Measurements from ENCODE around the gene ZNRF2. TPM values are rescaled to one million over a fixed set of nuclear protein-coding genes. Genes with fewer than 3 reads are reported as not detected.

ZNRF2 gene
- total RNA-seq, 1 experiment from 2014 or later = 24.7 TPM

DNA sequence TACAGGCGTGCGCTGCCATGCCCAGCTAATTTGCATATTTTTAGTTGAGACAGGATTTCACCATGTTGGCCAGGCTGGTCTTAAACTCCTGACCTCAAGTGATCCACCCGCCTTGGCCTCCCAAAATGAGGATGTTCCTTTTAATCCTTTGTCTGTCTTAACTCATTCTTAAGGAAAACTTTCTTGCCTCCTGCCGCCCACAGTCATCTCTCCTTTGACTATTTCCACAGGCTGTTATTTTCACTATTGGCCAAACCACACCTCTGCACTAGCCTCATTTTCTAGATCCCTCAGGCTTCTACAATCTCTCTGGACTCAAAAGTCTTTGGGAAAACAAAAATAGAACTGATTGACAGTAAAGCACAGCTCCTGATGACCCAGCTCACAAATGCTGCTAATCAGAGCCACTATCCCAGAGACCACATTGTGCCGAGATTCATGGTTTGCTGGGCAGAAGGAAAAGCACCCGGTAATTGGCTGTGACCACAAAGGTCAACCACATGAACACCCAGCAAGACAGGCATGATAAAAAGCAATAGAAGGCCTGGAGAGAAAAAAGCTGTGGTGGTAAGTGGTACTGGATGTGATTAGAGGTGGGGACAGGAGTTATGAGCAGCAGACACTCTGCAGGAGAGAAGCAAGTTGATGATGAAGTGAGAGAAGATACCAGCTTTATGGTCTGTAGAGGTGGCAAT is 44.1 kb upstream of the ZNRF2 start:
- no peak overlapping the region for H3K27ac ChIP-seq
- no peak for DNase-seq
- H2AFZ ChIP-seq = no peak overlapping the region
- ChIA-PET CTCF (interaction anchor here (0.9 kb wide), 1 partner anchor 20 kb away, joined by 3 read pairs; no protein-coding TSS in a partner anchor), POLR2A (ENCODE audit: unreplicated experiment) (no interaction called here)
- H4K20me1 ChIP-seq (ENCODE audit: insufficient read depth) = no peaks in the 10 kb centered on the region
- H3K79me2 ChIP-seq (ENCODE audit: low read depth) = no peaks in the 10 kb centered on the region
- no peak overlapping the region for H3K4me3 ChIP-seq
- no peaks in the 10 kb centered on the region for H3K9me2 ChIP-seq (ENCODE audit: insufficient read depth)
- intact Hi-C loops (cut with micrococcal nuclease; ENCODE audit: unreplicated experiment) = no loop called here
- H3F3A ChIP-seq (ENCODE audit: insufficient read depth, low read depth) = peaks cover 16% of the 10 kb centered on the region
- H3K36me3 ChIP-seq (ENCODE audit: low read depth) = no peaks in the 10 kb centered on the region
- peaks cover 20% of the 10 kb centered on the region for H3K4me1 ChIP-seq (replicated peaks; ENCODE audit: insufficient read depth)
- BruUV-seq (replicated peaks) = no TSS peak
- H3K27me3 ChIP-seq (ENCODE audit: insufficient read depth, low read depth) = no peaks in the 10 kb centered on the region
- no peak for TF ChIP-seq EZH2 (IDR thresholded peaks at IDR 0.05; ENCODE audit: low read depth)
- TF ChIP-seq, protein P1, sequence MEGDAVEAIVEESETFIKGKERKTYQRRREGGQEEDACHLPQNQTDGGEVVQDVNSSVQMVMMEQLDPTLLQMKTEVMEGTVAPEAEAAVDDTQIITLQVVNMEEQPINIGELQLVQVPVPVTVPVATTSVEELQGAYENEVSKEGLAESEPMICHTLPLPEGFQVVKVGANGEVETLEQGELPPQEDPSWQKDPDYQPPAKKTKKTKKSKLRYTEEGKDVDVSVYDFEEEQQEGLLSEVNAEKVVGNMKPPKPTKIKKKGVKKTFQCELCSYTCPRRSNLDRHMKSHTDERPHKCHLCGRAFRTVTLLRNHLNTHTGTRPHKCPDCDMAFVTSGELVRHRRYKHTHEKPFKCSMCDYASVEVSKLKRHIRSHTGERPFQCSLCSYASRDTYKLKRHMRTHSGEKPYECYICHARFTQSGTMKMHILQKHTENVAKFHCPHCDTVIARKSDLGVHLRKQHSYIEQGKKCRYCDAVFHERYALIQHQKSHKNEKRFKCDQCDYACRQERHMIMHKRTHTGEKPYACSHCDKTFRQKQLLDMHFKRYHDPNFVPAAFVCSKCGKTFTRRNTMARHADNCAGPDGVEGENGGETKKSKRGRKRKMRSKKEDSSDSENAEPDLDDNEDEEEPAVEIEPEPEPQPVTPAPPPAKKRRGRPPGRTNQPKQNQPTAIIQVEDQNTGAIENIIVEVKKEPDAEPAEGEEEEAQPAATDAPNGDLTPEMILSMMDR (conservative IDR thresholded peaks at IDR 0.05) = no peak
- no peaks in the 10 kb centered on the region for H3K9me3 ChIP-seq (ENCODE audit: insufficient read depth, low read depth)
- H3K4me2 ChIP-seq = no peak overlapping the region

DNA sequence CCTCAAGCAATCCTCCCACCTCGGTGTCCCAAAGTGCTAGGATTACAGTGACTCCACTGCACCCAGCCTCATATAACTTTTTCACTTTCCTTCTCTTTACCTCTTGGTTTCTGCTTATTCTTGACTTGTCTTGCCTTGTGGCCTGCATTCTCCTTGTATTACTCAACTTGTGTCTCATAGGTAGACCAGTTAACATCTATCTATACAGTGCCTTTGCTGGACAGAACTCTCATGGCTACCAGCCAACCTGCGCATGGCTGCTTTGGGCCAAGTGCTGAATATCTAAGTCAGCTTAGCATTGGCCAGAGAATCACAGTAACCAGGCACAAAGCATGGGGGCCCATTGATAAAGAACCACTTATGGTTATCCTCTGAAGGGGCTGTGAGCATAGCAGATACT is 42.6 kb upstream of the ZNRF2 start:
- no peak overlapping the region for H3K4me3 ChIP-seq
- no peaks in the 10 kb centered on the region for H4K20me1 ChIP-seq (ENCODE audit: insufficient read depth)
- no peaks in the 10 kb centered on the region for H3K36me3 ChIP-seq (ENCODE audit: low read depth)
- H2AFZ ChIP-seq = no peak overlapping the region
- H3K4me1 ChIP-seq (replicated peaks; ENCODE audit: insufficient read depth) = peaks cover 20% of the 10 kb centered on the region
- H3F3A ChIP-seq (ENCODE audit: insufficient read depth, low read depth) = peaks cover 16% of the 10 kb centered on the region
- no peaks in the 10 kb centered on the region for H3K9me3 ChIP-seq (ENCODE audit: insufficient read depth, low read depth)
- no peaks in the 10 kb centered on the region for H3K9me2 ChIP-seq (ENCODE audit: insufficient read depth)
- TF ChIP-seq, protein P1 (conservative IDR thresholded peaks at IDR 0.05) = no peak
- no peak for TF ChIP-seq EZH2 (IDR thresholded peaks at IDR 0.05; ENCODE audit: low read depth)
- ChIA-PET CTCF (no interaction called here), POLR2A (ENCODE audit: unreplicated experiment) (no interaction called here)
- no peaks in the 10 kb centered on the region for H3K27me3 ChIP-seq (ENCODE audit: insufficient read depth, low read depth)
- no TSS peak for BruUV-seq (replicated peaks)
- intact Hi-C loops (cut with micrococcal nuclease; ENCODE audit: unreplicated experiment) = no loop called here
- no peaks in the 10 kb centered on the region for H3K79me2 ChIP-seq (ENCODE audit: low read depth)
- no peak overlapping the region for H3K4me2 ChIP-seq
- H3K27ac ChIP-seq = no peak overlapping the region
- no peak for DNase-seq

DNA sequence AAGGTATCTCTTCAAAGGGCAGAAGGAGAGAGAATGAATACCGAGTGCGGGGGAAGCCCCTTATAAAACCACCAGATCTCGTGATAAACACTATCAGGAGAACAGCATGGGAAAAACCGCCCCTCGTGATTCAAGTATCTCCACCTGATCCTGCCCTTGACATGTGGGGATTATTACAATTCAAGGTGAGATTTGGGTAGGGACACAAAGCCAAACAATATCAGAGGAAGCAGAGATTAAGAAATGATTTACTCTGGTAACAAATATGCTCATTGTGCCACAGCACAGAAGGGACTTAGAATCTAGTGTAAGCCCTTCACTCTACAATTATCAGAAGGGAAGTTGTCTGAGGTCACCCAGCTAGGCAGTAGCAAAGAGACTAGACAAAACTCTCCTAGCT is 40.1 kb upstream of the ZNRF2 start:
- TF ChIP-seq EZH2 (IDR thresholded peaks at IDR 0.05; ENCODE audit: low read depth) = no peak
- TF ChIP-seq, protein P1 (conservative IDR thresholded peaks at IDR 0.05) = no peak
- Histone ChIP-seq H3K4me3 (no peak overlapping the region), H3K27me3 (ENCODE audit: insufficient read depth, low read depth) (no peaks in the 10 kb centered on the region), H2AFZ (no peak overlapping the region), H3K9me3 (ENCODE audit: insufficient read depth, low read depth) (no peaks in the 10 kb centered on the region), H4K20me1 (ENCODE audit: insufficient read depth) (no peaks in the 10 kb centered on the region), H3K9me2 (ENCODE audit: insufficient read depth) (no peaks in the 10 kb centered on the region), H3K27ac (no peak overlapping the region), H3K79me2 (ENCODE audit: low read depth) (no peaks in the 10 kb centered on the region), H3K4me2 (no peak overlapping the region), H3K36me3 (ENCODE audit: low read depth) (no peaks in the 10 kb centered on the region), H3F3A (ENCODE audit: insufficient read depth, low read depth) (peaks cover 4% of the 10 kb centered on the region), H3K4me1 (replicated peaks; ENCODE audit: insufficient read depth) (peaks cover 8% of the 10 kb centered on the region)
- CTCF ChIA-PET = no interaction called here
- no TSS peak for BruUV-seq (replicated peaks)
- POLR2A ChIA-PET (ENCODE audit: unreplicated experiment) = interaction anchor here (0.6 kb wide), 1 partner anchor 91 kb away, joined by 6 read pairs; no protein-coding TSS in a partner anchor
- intact Hi-C loops (cut with micrococcal nuclease; ENCODE audit: unreplicated experiment) = no loop called here
- DNase-seq = no peak

Measured in PC-9 (cell line).